IMR-90 (cell line): ENCODE measurements around the gene POU2F1. TPM values are rescaled to one million over a fixed set of nuclear protein-coding genes. Genes with fewer than 3 reads are reported as not detected.

Experiments used
- ATAC-seq: fragments of 200-7000 bp; cut with Tn5 transposase; 2 replicates; pipeline ENCODE4 v1.9.1; 2020; ENCODE audit warnings: low read depth, mild to moderate bottlenecking, moderate library complexity
- BruUV-seq: library from RNA; stranded (reverse); fragments of 400-500 nt; replicated peaks from 2 replicates; lab custom pipeline; 2021; lab: Mats Ljungman, UMichigan
- CTCF ChIA-PET: fragments of 300-600 bp; formaldehyde crosslinking; extraction: SDS; loops from one replicate; lab custom pipeline; 2021; ENCODE audit warnings: antibody characterized with exemption; lab: Yijun Ruan, JAX
- POLR2A ChIA-PET: fragments of 300-600 bp; sonication (Branson Sonifier 250); formaldehyde crosslinking; loops from one replicate; lab custom pipeline; 2022; ENCODE audit warnings: antibody characterized with exemption; ENCODE audit not compliant: unreplicated experiment; lab: Charles Lee
- DNase-seq: peaks from one replicate; pipeline ENCODE4 v3.0.0; 2013
- H2AFZ ChIP-seq: replicated peaks from 2 replicates; pipeline ENCODE3; 2013; ENCODE audit warnings: low read length, mild to moderate bottlenecking; ENCODE audit not compliant: poor library complexity
- H2AK5ac ChIP-seq: 2 replicates; pipeline ENCODE4 v1.6.1; 2013; ENCODE audit warnings: low read depth, low read length, inconsistent platforms
- H2AK9ac ChIP-seq: replicated peaks from 2 replicates; pipeline ENCODE3; 2013; ENCODE audit warnings: mild to moderate bottlenecking, low read depth, low read length, moderate library complexity; ENCODE audit not compliant: poor library complexity
- H2BK120ac ChIP-seq: 2 replicates; pipeline ENCODE4 v1.6.1; 2013; ENCODE audit warnings: low read depth, low read length, inconsistent platforms
- H2BK15ac ChIP-seq: 3 replicates; pipeline ENCODE4 v1.6.1; 2013; ENCODE audit warnings: low read depth, low read length, inconsistent platforms
- H2BK20ac ChIP-seq: 2 replicates; pipeline ENCODE4 v1.6.1; 2013; ENCODE audit warnings: low read depth, mild to moderate bottlenecking, inconsistent platforms, low read length, moderate library complexity
- H2BK5ac ChIP-seq: 2 replicates; pipeline ENCODE4 v1.6.1; 2013; ENCODE audit warnings: mild to moderate bottlenecking, low read depth, low read length, inconsistent platforms; ENCODE audit not compliant: poor library complexity, severe bottlenecking
- H3K14ac ChIP-seq: replicated peaks from 2 replicates; pipeline ENCODE4 v1.6.1; 2013; ENCODE audit warnings: low read depth, low read length, inconsistent platforms
- H3K18ac ChIP-seq: 2 replicates; pipeline ENCODE4 v1.6.1; 2013; ENCODE audit warnings: low read depth, low read length, control low read depth
- H3K23ac ChIP-seq: 2 replicates; pipeline ENCODE4 v1.6.1; 2013; ENCODE audit warnings: low read depth, low read length, inconsistent platforms
- H3K27ac ChIP-seq: 2 replicates; pipeline ENCODE4 v1.5.1; 2013; ENCODE audit warnings: mild to moderate bottlenecking, control low read depth, low read length; ENCODE audit not compliant: insufficient read depth
- H3K27me3 ChIP-seq: 2 replicates; pipeline ENCODE4 v1.6.1; 2013; ENCODE audit warnings: low read length; ENCODE audit not compliant: control insufficient read depth, insufficient read depth
- H3K36me3 ChIP-seq: 2 replicates; pipeline ENCODE4 v1.6.1; 2013; ENCODE audit warnings: low read length, mixed read lengths; ENCODE audit not compliant: control insufficient read depth, insufficient read depth
- H3K4ac ChIP-seq: 2 replicates; pipeline ENCODE4 v1.6.1; 2013; ENCODE audit warnings: low read depth, low read length, inconsistent platforms
- H3K4me1 ChIP-seq: 2 replicates; pipeline ENCODE4 v1.6.1; 2013; ENCODE audit warnings: low read length, mixed read lengths; ENCODE audit not compliant: control insufficient read depth, insufficient read depth
- H3K4me2 ChIP-seq: 2 replicates; pipeline ENCODE4 v1.6.1; 2013; ENCODE audit warnings: low read depth, mild to moderate bottlenecking, control low read depth, low read length, moderate library complexity
- H3K4me3 ChIP-seq: 2 replicates; pipeline ENCODE4 v1.5.1; 2013; ENCODE audit warnings: low read depth, mild to moderate bottlenecking, control low read depth, low read length, moderate library complexity; ENCODE audit not compliant: insufficient read depth
- H3K56ac ChIP-seq: 2 replicates; pipeline ENCODE4 v1.6.1; 2013; ENCODE audit warnings: low read length, inconsistent platforms; ENCODE audit not compliant: insufficient read depth; ENCODE audit errors: extremely low read depth
- H3K79me1 ChIP-seq, 2 experiments: 2 replicates each; pipeline ENCODE4 v1.6.1; 2013; ENCODE audit warnings: low read length in 2 of 2, inconsistent platforms in 1 of 2, low read depth in 1 of 2
- H3K9ac ChIP-seq: 2 replicates; pipeline ENCODE4 v1.6.1; 2013; ENCODE audit warnings: low read depth, low read length, control low read depth
- H3K9me1 ChIP-seq: 2 replicates; pipeline ENCODE4 v1.6.1; 2013; ENCODE audit warnings: low read length, inconsistent platforms; ENCODE audit not compliant: insufficient read depth
- H3K9me3 ChIP-seq: 2 replicates; pipeline ENCODE4 v1.6.1; 2013; ENCODE audit warnings: low read length; ENCODE audit not compliant: control insufficient read depth, insufficient read depth
- H4K20me1 ChIP-seq: 2 replicates; pipeline ENCODE4 v1.6.1; 2013; ENCODE audit warnings: low read length, inconsistent platforms; ENCODE audit not compliant: insufficient read depth
- H4K5ac ChIP-seq: 2 replicates; pipeline ENCODE4 v1.6.1; 2013; ENCODE audit warnings: mild to moderate bottlenecking, low read depth, low read length, control low read depth
- H4K8ac ChIP-seq, 2 experiments: 2 replicates each; pipeline ENCODE4 v1.6.1; 2013; ENCODE audit warnings: low read depth in 2 of 2, low read length in 2 of 2, control low read depth in 1 of 2, inconsistent platforms in 1 of 2
- H4K91ac ChIP-seq: 2 replicates; pipeline ENCODE4 v1.6.1; 2013; ENCODE audit warnings: low read depth, low read length, inconsistent platforms; ENCODE audit not compliant: insufficient read depth
- BHLHE40 ChIP-seq: fragments of 150-350 bp; IDR thresholded peaks from 2 replicates; pipeline ENCODE4 v1.6.1; 2016; ENCODE audit warnings: mild to moderate bottlenecking, low read depth, low read length
- CEBPB ChIP-seq: IDR thresholded peaks from 2 replicates; pipeline ENCODE4 v1.6.1; 2012; ENCODE audit warnings: low read depth, low read length, improper control_type of control experiment
- CHD1 ChIP-seq: IDR thresholded peaks from 2 replicates; pipeline ENCODE4 v1.6.1; 2012; ENCODE audit warnings: low read depth, low read length, improper control_type of control experiment
- CTCF ChIP-seq: conservative IDR thresholded peaks from 2 replicates; pipeline ENCODE4 v1.5.1; 2012; ENCODE audit warnings: mild to moderate bottlenecking, low read depth, low read length, improper control_type of control experiment
- FOS ChIP-seq: fragments of 150-350 bp; IDR thresholded peaks from 2 replicates; pipeline ENCODE4 v1.6.1; 2016; ENCODE audit warnings: low read depth, low read length
- MAFK ChIP-seq: IDR thresholded peaks from 2 replicates; pipeline ENCODE4 v1.6.1; 2012; ENCODE audit warnings: low read depth, low read length, improper control_type of control experiment
- MAZ ChIP-seq: IDR thresholded peaks from 2 replicates; pipeline ENCODE4 v1.6.1; 2012; ENCODE audit warnings: low read depth, mild to moderate bottlenecking, low read length, improper control_type of control experiment, moderate library complexity, borderline replicate concordance
- MXI1 ChIP-seq: IDR thresholded peaks from 2 replicates; pipeline ENCODE4 v1.6.1; 2012; ENCODE audit warnings: low read depth, mild to moderate bottlenecking, low read length, moderate library complexity, borderline replicate concordance
- NFE2L2 ChIP-seq: fragments of 150-350 bp; IDR thresholded peaks from 2 replicates; pipeline ENCODE4 v1.6.1; 2016; ENCODE audit warnings: low read depth, mild to moderate bottlenecking, low read length
- POLR2A ChIP-seq: IDR thresholded peaks from 2 replicates; pipeline ENCODE4 v1.6.1; 2012; ENCODE audit warnings: mild to moderate bottlenecking, low read depth, low read length
- RAD21 ChIP-seq: IDR thresholded peaks from 2 replicates; pipeline ENCODE4 v1.6.1; 2012; ENCODE audit warnings: low read length, improper control_type of control experiment
- RCOR1 ChIP-seq: IDR thresholded peaks from 2 replicates; pipeline ENCODE4 v1.6.1; 2012; ENCODE audit warnings: mild to moderate bottlenecking, low read length, improper control_type of control experiment; ENCODE audit not compliant: insufficient replicate concordance
- RFX5 ChIP-seq: IDR thresholded peaks from 2 replicates; pipeline ENCODE4 v1.8.0; 2012; ENCODE audit warnings: low read depth, mild to moderate bottlenecking, low read length, moderate library complexity
- SMC3 ChIP-seq: fragments of 150-350 bp; IDR thresholded peaks from 2 replicates; pipeline ENCODE4 v1.6.1; 2016; ENCODE audit warnings: low read depth, mild to moderate bottlenecking, antibody characterized with exemption, low read length, moderate library complexity
- USF2 ChIP-seq: fragments of 150-350 bp; IDR thresholded peaks from 2 replicates; pipeline ENCODE4 v1.6.1; 2017; ENCODE audit warnings: mild to moderate bottlenecking, antibody characterized with exemption, low read length, low read depth
- WGBS, 2 experiments: methylation state at CpG; one replicate each; pipeline versions ENCODE4 v1.1.5 to v1.1.7; 2013; ENCODE audit warnings: missing lambda C conversion rate in 2 of 2; ENCODE audit not compliant: insufficient read length in 1 of 2; ENCODE audit errors: extremely low coverage in 2 of 2; 5-methylcytosine and 5-hydroxymethylcytosine counted together
- dilution Hi-C: fragments of 300-500 bp; cut with HindIII; formaldehyde crosslinking; loops from one replicate; pipeline ENCODE4 v1.14.3; 2018; ENCODE audit warnings: low sequenced_read_pairs; ENCODE audit not compliant: unreplicated experiment
- in situ Hi-C: fragments of 300-500 bp; cut with MboI; formaldehyde crosslinking; loops from 3 replicates; pipeline ENCODE4 v1.14.3; 2019; ENCODE audit warnings: low sequenced_read_pairs, inconsistent platforms, mixed read lengths
- intact Hi-C: fragments of 100-400 bp; cut with micrococcal nuclease; formaldehyde crosslinking; loops from 2 replicates; pipeline ENCODE4 v1.10.0; 2022
- polyA plus RNA-seq, 3 experiments: library from polyadenylated mRNA; depleted of rRNA; stranded (reverse); fragments of >200 nt; gene quantifications; 2 replicates each; pipeline ENCODE4 v1.2.3, GENCODE V29; 2012; ENCODE audit warnings: low replicate concordance in 1 of 3
- total RNA-seq: library from RNA; depleted of rRNA; stranded (reverse); fragments of >200 nt; gene quantifications from 2 replicates; pipeline ENCODE4 v1.2.3, GENCODE V29; 2012
- TF ChIP-seq, protein P1 (sequence below): fragments of 150-350 bp; IDR thresholded peaks from 2 replicates; pipeline ENCODE4 v1.6.1; 2016; ENCODE audit warnings: low read depth, mild to moderate bottlenecking, low read length, moderate library complexity, borderline replicate concordance

Gene POU2F1
- total and polyA plus RNA-seq, 2 of the 4 experiments (the other 2 are of a cell fraction) = 1.2 to 3.4 TPM

GRCh38 chr1:167409183-167409582 lies 188.5 kb downstream of the POU2F1 start:
- H2BK5ac ChIP-seq = no peak overlapping the region
- no peaks in the 10 kb centered on the region for H3K79me1 ChIP-seq
- no peak overlapping the region for H3K27ac ChIP-seq
- ATAC-seq = no peak
- H2BK20ac ChIP-seq = no peak overlapping the region
- no peak overlapping the region for H3K18ac ChIP-seq
- no TSS peak for BruUV-seq
- in situ Hi-C loops (no loop called here), dilution Hi-C loops (no loop called here), intact Hi-C loops (no loop called here)
- ChIA-PET CTCF (interaction anchor here (0.6 to 0.9 kb wide), 2 partner anchors 154 to 500 kb away, joined by 3 read pairs; no protein-coding TSS in a partner anchor), POLR2A (no interaction called here)
- no peak overlapping the region for H3K4me3 ChIP-seq
- H3K27me3 ChIP-seq = no peaks in the 10 kb centered on the region
- H3K9ac ChIP-seq = no peak overlapping the region
- no peak overlapping the region for H4K91ac ChIP-seq
- no peak overlapping the region for H2AK5ac ChIP-seq
- no peak overlapping the region for H3K14ac ChIP-seq
- H3K23ac ChIP-seq = no peak overlapping the region
- no peak overlapping the region for H4K8ac ChIP-seq
- no peak overlapping the region for H2AK9ac ChIP-seq
- H4K5ac ChIP-seq = no peak overlapping the region
- H4K20me1 ChIP-seq = no peaks in the 10 kb centered on the region
- WGBS, 2 experiments = no CpG with 5 or more reads among the region's 1 CpG
- TF ChIP-seq RAD21 (no peak), MAFK (no peak), MAZ (no peak), NFE2L2 (no peak), SMC3 (no peak), CEBPB (no peak), CHD1 (no peak), FOS (no peak), USF2 (no peak), RFX5 (no peak), POLR2A (no peak), BHLHE40 (no peak), RCOR1 (no peak), MXI1 (no peak), CTCF (no peak)
- TF ChIP-seq, protein P1, sequence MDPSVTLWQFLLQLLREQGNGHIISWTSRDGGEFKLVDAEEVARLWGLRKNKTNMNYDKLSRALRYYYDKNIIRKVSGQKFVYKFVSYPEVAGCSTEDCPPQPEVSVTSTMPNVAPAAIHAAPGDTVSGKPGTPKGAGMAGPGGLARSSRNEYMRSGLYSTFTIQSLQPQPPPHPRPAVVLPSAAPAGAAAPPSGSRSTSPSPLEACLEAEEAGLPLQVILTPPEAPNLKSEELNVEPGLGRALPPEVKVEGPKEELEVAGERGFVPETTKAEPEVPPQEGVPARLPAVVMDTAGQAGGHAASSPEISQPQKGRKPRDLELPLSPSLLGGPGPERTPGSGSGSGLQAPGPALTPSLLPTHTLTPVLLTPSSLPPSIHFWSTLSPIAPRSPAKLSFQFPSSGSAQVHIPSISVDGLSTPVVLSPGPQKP = no peak
- no peaks in the 10 kb centered on the region for H3K4me1 ChIP-seq
- no peak overlapping the region for H3K56ac ChIP-seq
- H3K36me3 ChIP-seq = peaks cover 7% of the 10 kb centered on the region
- no peak overlapping the region for H2BK15ac ChIP-seq
- H3K4me2 ChIP-seq = no peak overlapping the region
- H2AFZ ChIP-seq = no peak overlapping the region
- no peak overlapping the region for H3K4ac ChIP-seq
- DNase-seq = no peak
- H3K9me3 ChIP-seq = no peaks in the 10 kb centered on the region
- H2BK120ac ChIP-seq = no peak overlapping the region
- H3K9me1 ChIP-seq = no peaks in the 10 kb centered on the region
